HG02798 (cell line): ENCODE results near the gene PPFIA2.

Experiments
- ATAC-seq: cut with Tn5 transposase; IDR thresholded peaks from one replicate; pipeline ENCODE4 v1.9.1; 2021; ENCODE audit warnings: mild to moderate bottlenecking; ENCODE audit not compliant: unreplicated experiment, poor library complexity

PPFIA2 gene

DNA sequence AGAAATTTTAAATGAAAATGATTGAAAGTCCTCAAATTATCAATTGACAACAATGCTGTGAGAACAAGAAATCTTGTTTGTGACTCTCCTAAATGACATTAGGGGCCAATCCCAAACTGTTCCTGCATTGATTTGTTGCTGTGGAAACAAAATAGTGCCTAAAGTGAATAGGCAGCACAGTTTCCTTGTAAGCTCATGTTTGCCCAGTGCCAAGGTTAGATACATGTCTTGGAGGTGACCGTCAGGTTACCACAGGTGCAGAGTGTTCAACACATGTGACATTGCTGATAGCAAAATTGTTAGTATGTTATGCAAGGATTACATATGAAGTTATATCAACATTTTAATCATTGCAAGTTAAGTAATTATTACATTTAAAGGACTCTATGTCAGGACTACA, 388.7 kb downstream of the PPFIA2 start:
- ATAC-seq, result no peak

DNA sequence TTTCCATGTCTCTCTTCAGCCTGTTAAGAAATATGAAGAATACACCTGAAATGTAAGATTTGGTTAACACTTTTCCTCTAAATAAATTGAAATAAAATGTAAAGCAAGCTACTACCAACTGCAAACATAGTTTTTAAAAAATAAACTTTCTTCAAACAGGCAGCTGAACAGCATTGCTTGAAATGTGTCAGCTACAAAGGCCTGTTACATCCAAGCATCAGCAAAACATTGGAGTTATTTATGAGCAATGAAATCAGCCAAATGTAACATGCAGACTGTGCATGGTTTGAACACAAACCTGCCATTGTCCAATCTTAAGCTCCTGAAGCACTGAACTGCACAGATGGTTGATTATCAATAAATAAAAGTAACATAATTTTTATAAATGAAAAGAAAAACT, 390.0 kb downstream of the PPFIA2 start:
- ATAC-seq, result no peak

DNA sequence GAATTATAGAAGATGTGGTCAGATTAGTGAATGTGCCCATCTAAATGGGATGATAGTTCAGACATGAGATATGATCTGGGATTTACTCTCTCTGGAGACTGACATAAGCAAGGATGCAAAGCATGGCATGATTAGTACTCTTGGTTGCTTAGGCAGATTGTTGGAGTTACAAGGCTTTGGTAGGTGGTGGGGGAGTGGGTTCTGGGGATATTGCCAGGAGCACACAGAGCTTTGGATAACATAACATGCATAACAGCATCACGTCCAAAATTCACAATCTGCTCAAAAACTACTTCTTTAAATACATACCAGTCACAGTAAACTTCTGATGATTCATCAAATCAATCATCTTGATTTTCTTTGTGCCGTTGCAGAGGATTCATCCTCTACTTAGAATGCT, 393.9 kb downstream of the PPFIA2 start:
- no peak for ATAC-seq

- no peak for ATAC-seq
Measured at GRCh38 chr12:81360916-81361315, 398.2 kb downstream of the PPFIA2 start.

DNA sequence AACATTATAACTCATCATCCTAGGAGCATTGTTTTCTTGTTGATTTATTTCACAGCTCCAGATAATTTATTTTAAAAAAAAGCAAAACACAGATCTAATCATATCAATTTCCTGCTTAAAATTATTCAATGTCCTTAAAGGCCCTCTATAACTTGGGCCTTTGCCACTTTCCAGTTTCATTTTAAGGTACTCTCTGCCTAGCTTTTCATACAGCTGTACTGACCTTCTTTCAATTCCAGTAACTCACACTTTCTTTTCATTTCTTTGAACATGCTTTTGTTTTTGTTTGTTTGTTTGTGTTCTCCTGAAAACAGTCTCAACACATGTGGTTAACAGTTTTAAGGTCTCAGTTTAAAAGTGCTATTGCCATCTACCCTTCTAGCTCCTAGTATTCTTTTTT, 399.4 kb downstream of the PPFIA2 start:
- peak; percentile 58 for ATAC-seq

DNA sequence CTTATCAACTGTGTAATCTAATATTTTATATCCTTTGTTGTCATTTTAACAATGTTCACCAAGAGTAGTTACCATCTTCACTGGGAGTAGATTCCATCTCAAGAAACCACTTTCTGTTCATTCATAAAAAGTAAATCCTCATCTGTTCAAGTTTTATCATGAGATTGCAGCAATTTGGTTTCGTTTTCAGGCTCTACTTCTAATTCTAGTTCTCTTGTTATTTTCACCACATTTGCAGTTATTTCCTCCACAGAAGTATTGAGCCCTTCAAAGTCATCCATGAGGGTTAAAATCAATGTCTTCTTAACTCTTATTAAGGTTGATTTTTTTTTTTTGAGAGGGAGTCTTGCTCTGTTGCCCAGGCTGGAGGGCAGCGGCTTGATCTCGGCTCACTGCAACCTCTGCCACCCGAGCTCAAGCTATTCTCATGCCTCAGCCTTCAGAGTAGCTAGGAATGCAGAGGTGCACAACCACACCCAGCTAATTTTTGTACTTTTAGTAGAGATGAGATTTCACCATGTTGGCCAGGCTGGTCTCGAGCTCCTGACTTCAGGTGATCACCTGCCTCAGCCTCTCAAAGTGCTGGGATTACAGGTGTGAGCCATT, 404.7 kb downstream of the PPFIA2 start:
- no peak for ATAC-seq

- no peak for ATAC-seq
Measured at GRCh38 chr12:81350309-81350708, 408.8 kb downstream of the PPFIA2 start.

DNA sequence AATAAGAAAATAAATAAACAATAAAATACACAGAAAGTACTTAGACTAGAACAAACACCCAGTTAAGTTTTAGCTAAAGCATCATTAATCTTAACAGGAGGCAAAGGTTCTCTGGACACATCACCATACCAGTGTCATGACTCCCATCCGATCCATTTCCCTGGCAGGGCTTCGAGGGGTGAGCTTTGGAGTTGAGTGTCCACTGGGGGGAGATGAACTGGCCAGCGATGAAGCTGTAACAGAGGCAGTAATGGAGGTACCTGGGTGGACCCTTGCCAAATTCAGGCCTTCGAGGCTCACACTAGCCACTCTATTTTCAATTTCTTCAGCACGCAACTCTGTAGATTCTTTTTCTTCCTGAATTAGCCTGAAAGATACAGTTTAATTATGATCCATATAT, 411.7 kb downstream of the PPFIA2 start:
- no peak for ATAC-seq

GRCh38 chr12:81340910-81341309, 418.2 kb downstream of the PPFIA2 start:
- ATAC-seq, result peak; percentile 51

DNA sequence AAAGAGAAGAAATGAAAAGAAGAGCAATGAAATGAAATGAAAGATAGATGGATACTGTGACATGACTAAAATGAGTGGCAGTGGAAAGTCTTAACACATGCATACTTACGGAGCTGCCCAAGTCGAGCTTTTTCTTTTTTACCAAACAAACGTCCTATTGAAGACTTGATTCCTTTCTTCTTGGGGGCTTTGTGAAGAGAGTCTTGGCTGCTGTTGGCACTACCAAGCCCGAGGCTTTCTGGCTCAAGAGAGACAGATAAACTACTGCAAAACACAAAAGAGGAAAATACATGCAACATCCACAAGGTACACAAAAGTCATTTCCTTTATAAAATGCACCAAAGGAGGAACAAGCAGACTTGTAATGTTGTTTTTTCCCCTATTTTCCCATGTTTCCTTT, 420.1 kb downstream of the PPFIA2 start:
- no peak for ATAC-seq

- ATAC-seq, result no peak
Measured at GRCh38 chr12:81337886-81338285, 421.3 kb downstream of the PPFIA2 start.

DNA sequence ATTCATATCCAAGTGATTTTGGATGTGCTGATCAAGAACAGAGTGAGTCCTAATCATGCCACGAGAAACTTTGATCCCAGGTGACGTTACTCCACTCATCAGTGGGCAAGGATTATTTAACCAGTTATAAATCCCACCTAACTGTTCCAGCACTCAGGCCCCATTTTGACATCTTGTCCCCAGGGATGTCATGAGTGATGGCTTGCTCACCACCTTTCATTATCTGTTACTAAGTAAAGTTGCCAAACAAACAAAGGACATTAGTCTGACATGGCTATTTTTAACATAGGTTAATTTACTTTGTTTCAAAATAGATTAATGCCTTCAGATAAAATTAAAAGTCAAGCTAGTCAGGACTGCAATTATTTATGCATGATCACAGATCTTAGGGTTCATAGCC, 425.3 kb downstream of the PPFIA2 start:
- ATAC-seq, result no peak

- ATAC-seq, result no peak
Measured at GRCh38 chr12:81332054-81332453, 427.1 kb downstream of the PPFIA2 start.

DNA sequence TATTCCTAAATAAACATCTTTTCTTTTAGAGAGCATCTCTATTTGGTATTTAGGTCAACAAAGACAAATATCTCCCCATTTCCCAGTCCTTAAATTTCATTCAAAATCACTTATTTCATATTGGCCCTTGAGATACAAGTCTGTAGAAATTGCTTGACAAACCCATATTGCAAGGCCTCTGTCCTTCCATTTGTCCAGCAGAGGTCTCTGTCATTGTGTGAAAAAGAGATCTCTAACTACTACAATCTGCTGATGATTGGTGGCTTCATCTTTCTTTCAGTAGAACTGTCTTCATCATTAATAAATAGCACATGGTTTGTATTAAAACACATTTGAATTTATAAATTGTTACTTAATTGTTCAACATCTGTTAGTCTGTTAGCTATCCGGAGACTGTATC, 428.7 kb downstream of the PPFIA2 start:
- ATAC-seq, result no peak

- peak; percentile 84 for ATAC-seq
Measured at GRCh38 chr12:81329085-81329484, 430.1 kb downstream of the PPFIA2 start.

DNA sequence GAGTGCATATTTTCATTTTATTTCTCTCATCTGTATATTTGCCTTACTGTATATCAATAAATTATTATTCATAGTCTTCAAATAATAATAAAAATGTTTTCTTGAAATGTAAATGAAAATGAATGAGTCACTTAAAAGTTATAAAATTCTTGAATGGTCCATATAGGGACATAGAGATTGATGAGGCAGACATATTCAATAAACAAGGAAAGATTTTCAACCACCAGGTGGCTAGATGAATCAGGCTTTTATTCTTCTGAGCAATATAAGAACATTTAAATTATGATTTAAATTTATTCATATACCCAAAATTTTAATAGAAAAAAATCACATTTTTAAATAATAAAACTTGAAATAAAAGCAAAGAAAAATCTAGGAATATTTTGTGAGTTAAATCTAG, 431.7 kb downstream of the PPFIA2 start:
- no peak for ATAC-seq

DNA sequence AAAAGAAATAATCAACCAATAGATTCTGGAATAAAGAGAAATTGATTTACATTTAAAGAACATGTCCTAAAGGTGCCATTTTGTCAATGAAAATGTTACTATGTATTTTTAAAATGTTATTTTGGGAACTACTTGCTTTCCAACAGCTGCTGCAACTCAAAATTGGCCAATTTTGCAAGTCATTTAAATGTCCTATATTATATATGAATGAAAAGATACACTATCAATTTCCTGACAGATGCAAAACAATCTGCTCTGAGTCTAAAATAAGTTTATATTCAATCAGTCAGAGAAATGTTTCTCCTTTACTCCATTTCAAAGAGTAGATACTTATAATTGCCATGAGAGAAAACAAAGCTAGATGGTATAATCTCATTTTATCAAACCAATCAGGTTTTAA, 434.1 kb downstream of the PPFIA2 start:
- ATAC-seq, result no peak

DNA sequence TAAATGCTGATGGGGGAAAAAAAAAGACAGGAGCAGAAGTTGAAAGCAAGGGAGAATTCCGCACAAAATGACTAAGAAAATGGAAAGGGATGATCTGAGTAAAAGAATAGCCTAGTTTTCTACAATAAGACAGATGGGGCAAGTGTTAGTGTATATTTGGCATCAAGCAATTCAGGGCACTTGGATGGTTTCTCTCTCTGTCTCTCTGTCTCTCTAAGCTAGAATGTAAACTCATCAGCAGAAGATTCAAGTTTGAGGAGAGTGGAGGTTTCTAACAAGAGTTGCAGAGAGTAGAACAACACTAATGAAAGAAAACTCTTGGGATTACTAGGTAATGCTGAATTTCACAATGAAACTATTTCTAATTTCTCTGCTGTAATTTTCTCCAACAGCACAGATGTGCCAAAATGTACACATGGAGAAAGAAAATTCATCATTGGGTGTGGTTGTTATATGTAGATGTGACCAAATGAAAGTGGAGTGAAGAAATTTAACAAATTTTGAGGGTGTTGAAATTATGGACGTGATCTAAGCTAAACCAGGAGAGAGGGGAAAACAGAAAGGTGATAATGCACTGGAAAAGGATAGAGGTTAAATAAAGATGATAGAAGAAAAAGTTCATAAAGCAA, 444.1 kb downstream of the PPFIA2 start:
- no peak for ATAC-seq

DNA sequence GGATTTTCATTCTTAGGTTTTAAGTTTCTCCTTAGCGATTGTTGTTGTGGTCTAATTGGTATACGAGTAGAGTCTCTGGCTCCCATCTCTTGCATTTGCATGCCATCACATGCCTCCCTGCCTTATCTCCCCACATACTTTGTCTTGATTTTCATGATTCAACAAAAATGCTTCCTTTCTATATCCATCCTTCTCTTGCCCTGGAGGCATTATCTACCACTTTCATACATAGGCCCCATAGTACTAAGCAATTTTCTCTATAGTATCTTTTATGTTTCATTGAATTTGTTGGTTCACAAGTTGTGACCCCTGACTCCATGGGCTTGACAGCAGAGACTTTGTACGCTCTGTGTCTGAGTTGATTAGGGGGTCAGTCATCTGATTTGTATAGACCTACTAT, 455.2 kb downstream of the PPFIA2 start:
- ATAC-seq, result no peak

- ATAC-seq, result no peak
Measured at GRCh38 chr12:81300454-81300853, 458.7 kb downstream of the PPFIA2 start.

DNA sequence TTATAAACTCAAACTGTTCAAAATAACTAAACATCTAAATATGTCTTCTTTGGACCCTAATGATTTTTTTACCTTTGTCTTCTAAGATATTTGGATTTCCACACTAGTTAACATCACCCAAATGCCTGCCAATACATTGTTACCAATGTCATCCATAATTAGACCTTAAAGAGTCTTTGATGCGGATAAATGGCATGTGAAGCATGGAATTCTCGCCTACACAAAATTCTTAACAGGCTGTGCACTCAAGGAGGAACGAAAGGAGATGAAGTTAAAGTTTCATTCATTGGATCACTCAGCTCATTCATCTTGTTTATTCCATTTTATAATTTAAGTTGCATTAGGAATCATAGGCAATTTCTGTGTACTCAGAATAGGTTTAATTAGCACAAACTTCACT, 461.5 kb downstream of the PPFIA2 start:
- no peak for ATAC-seq

- ATAC-seq, result no peak
Measured at GRCh38 chr12:81296556-81297305, 462.4 kb downstream of the PPFIA2 start.
